GM19240 (cell line): ENCODE measurements around the gene CD180.
A peak's percentile ranks its signal among the peaks of the same experiment; 100 is the strongest.

Source experiments
- DNase-seq: peaks from one replicate; pipeline ENCODE4 v3.0.0; 2011; ENCODE audit warnings: low spot score; ENCODE audit not compliant: insufficient read length

The CD180 gene

DNA sequence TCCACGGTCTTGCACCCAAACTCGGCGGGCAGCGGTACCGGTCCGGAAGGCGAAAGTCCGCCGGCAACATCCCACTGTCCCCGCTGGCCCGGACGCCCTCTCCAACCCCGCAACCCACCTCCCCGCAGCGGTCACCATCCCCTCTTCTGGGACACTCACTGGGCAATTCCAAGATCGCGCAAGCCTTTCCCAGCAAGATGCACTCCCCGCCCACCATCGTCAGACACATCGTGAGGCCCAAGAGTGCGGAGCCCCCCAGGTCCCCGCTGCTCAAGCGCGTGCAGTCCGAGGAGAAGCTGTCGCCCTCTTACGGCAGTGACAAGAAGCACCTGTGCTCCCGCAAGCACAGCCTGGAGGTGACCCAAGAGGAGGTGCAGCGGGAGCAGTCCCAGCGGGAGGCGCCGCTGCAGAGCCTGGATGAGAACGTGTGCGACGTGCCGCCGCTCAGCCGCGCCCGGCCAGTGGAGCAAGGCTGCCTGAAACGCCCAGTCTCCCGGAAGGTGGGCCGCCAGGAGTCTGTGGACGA is 33.3 kb downstream of the CD180 start:
- DNase-seq, result no peak

DNA sequence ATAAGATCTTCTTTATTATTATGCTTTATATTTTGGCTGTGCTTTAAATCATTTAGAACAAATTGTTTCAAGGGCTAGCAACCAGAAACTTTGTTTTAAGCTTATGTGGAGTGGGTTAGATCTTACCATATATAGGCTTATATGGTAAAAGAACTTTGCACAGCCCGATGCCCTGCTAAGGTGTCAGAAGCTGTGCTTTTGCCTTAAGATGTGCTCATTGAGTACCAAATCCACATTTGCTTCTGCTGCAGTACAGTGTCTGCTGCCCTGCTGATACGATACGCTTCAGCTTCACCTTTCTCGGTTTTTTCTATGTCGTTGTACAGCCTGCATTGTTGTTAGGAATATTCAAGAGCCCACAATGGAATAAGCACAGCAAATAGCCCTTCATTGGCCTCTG is 34.8 kb downstream of the CD180 start:
- DNase-seq, result no peak

DNA sequence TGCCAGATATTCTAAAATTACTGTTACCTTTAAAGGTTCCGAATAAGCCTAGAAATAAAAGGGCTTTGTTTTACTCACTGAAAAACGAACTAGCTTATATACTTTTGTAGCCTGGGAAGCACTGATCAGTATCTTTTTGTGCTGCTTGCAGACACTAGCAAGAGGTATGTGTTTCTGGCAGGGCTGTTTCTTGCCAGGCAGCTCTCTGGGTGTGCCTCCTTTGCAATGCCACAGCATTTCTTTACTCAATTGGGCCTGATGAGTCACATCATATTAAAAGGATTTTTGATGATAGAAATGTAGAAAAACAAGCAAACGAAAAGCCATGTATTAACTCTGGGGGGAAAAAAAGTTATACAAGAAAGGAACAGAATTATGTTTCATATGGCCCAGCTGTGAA is 35.6 kb downstream of the CD180 start:
- DNase-seq, result no peak

DNA sequence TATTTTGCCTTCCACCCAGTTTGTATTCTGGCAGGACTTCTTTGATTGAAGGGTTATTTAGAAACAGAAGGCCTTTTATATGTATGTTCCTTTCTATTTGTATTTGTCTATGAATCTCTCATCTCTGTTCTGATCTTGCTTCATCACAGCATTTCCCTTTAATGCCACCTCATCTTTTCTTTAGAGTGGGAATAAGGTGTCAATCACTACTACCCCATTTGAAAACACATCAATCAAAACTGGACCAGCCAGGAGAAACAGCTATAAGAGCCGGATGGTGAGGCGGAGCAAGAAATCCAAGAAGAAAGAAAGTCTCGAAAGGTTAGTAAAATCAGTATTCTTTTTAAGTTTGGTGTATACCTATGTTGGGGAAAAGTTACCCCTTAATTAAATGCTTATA is 36.3 kb downstream of the CD180 start:
- no peak for DNase-seq

DNA sequence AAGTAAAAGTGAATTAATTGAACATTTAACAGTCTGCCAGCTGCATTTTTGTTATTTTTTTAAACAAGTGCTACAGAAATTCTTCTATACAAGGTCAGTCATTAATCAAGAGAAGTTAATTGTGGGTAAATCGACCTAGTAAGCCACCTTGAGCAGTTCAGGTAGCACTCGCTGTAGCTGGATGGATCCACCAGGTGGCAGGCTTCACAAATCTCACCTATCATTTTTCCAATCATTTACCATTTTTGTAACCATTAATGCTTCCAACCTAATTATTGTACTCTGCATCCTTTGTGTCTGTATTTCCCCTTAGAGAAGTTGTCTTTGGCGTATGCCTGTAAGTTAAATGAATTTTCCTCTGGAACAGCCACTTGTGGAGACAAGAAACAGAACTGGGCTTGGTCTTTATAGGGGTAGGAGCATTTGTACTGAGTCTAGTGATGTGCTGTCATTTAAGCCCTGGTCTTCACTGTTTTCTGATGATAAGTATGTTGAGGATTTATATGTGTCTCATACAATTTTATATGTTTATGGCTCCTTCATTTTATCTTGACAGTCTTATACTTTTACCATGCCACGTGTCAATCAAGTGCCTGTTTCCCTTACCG is 39.5 kb downstream of the CD180 start:
- DNase-seq, result peak; percentile 11

DNA sequence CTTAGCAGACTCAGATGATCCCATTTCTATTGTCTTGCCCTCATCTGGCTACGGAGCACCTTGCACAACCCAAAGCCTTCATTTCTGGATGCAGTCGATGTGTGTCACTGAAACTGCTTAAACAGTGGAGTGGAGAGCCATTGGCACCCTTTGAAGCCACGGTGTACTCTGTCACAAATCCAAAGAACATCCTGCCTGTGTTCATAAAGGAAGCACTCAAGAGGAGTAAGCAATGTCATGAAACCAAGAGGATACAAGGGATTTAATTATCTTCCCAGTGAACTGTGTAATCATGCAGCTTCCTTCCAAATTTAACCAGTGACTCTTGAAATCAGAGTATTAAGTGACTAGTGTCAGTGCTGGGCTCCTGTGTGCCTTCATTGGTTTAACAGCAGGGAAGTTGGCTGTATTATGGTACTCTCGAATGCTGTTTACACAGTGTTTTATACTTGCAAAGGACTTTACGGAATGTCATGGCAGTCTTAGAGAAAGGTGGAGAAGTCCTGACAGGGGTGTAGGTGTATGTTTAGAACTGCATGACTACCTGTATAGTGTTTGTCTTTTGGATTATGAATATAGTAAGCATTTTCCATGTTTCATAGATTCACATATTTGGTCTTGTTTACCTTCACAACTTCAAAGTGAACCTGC is 41.9 kb downstream of the CD180 start:
- no peak for DNase-seq

DNA sequence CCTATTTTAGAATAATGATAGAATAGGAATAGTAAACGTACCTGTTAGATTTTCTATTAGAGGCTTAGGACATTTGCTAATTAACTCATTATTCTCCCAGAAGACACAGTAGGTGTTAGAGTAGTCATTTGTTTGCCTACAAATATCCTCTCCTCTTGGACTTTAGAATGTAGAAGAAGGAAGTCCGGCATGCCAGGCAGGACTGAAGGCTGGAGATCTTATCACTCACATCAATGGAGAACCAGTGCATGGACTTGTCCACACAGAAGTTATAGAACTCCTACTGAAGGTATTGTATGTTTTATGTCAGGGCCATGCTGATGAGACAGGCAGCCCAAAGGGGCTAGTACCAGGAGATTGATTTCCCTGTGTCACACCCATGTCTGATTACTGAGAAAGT is 43.3 kb downstream of the CD180 start:
- no peak for DNase-seq

DNA sequence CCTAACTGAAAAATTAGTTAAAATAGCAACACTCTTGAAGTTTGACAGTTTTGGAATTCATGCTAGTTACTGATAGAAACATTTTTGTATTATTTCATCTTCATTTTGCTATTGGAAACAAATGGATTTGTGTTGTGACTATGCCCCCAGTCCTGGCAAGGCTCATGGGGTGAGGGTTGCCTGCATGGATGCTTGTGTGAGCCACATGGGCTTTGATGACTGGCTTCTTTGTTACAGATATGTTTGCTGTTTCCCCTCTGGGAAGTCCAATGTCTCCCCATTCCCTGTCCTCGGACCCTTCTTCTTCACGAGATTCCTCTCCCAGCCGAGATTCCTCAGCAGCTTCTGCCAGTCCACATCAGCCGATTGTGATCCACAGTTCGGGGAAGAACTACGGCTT is 44.2 kb downstream of the CD180 start:
- DNase-seq, result no peak

DNA sequence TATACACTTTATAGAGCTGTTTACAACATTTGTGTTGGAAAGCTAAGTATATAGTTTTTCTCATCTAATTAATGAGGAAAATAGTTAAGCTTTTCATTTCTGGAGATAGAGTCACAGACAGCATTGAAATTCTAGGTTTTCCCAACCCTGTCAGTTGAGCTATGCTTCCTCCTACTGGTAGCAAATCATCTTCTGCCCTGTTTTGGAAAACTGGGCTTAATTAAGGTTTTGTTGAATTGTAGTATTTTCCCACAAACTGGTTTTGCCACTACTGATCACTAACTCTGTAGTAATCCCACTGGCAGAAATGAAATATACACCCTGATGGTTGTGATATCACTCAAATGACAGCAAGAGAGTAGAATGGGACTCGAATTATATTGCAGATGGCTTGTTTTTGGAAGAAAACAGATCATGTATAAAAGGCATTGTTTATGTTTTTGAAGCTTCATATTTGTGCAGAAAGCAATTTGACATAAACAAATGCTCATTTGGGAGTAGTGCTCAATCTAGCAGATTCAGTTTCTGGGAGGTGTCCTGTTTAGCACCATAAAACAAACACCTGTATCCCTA is 46.6 kb downstream of the CD180 start:
- DNase-seq, result no peak

DNA sequence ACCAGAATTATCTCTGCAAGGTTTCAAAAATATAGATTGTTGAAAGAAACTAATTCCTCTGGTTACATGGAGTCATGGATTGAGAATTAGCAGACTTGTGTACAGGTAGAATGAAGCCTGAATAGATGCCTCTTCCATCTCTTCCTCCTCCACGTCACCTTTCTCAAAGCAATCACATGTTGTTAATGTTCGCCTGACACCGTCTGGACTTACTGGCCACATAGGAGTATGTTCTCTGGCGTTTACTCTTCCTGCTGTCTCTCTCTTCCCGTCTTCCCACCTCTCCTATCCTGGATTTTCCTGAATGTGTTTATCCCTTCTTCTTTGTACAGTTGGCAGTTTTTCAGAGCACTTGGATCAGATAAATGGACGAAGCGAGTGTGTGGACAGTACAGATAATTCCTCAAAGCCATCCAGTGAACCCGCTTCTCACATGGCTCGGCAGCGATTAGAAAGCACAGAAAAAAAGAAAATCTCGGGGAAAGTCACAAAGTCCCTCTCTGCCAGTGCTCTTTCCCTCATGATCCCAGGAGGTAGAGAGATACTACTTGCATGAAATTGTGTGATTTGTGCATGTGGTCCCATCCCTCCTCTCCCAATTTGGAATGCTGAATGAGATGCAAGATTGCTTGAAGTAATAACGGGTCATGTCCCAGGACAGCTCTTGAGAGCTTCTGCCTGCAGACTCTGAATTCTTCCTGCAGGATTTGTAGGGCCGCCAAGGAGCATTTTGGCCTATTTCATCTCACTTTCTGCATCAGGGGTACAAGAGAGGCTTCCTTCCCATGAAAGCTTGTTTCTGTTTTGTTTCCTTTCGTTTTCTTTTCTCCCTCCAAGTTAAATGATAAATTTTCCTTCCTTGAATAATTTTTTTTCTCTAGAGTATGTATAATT is 47.3 kb downstream of the CD180 start:
- no peak for DNase-seq

DNA sequence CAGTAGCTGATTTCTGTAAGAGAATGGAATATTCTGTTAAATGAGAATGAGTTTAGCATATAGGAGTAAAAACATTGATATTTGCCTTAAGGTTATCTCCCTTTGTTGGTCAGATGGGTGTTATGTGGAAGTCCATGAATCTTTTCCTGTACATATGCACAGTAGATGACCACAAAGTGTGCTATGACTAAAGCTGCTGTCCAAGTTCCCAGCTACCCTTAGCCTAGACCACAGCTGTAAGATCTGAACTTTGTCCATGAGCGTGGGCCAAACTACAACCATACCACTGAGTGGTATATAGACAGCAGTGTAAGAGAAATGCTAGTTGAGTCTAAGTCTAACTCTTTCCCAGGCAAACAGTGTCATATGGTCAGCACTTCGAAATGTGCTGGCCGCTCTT is 48.8 kb downstream of the CD180 start:
- no peak for DNase-seq

DNA sequence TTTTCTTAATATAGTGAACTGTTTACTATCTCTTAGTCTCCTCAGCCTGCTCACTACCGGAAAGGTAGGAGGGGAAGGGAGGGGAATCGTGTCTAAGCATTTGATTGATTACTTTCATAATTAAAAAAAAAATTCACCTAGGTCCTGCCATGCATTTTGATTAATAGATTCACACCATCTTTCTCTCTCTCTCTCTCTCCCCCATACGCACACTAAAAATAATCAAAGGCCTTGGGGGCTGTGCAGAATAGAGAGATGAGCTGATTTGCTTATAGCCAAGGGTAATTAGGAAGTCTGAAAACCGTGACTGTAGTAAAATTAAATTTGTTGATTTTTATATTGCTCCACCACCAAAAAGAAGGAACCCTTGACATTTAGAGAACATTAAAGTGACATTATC is 49.6 kb downstream of the CD180 start:
- no peak for DNase-seq

DNA sequence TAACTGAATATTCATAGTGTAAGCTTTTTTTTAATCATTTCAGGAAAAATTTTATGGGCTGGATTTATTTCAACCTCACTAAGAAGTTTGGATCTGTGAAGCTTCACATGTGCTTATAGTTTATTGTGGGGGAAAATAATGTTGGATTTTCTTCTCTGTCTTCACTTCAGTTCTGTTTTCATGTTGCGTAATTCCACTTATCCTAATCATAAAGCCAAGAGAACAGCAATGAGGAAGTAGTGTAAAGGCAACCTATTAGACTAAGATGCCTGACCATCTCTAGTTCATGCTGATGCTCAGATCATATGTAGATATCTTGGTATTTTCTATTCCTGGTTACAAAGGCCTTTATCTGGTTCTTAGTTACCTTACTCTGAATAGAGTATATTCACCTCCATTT is 50.0 kb downstream of the CD180 start:
- no peak for DNase-seq

DNA sequence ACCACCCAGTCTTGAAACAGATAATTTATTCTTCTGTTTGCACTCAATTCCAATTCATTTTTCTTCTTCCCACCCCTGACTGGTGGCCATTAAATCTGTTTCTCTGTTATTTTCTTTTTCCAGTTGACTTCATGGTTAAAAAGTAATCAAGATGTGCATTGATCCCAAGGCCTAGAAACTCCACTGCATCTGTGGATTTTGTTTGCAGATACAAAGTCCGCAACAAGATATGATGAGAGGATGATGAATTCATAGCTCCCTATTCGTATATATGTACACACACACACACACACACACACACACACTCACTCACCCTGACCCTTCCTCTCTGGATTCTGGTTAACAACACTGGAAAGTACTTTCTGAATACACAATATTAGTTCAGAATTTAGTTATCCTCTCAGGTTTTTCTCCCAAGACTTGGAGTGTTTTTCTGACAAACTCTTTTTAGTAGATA is 52.4 kb downstream of the CD180 start:
- no peak for DNase-seq

DNA sequence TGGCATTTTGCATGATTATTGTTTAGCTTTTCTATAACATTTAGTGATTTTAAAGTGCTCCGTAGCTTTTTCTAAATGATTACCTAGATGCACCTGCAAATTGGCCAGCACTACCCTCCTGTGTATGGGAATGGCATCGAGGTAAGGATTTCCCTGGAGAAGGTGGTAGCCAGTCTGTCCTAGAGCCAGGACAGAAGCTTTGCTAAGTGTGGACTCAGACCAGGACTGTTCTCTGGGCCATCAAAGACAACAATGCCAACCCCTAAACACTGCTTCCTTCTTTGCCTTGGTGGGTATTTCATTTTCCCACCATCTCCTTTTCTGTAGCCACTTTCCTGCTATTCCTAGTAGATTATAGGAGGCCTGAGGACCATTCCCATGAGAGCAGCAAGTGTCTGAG is 53.0 kb downstream of the CD180 start:
- no peak for DNase-seq

DNA sequence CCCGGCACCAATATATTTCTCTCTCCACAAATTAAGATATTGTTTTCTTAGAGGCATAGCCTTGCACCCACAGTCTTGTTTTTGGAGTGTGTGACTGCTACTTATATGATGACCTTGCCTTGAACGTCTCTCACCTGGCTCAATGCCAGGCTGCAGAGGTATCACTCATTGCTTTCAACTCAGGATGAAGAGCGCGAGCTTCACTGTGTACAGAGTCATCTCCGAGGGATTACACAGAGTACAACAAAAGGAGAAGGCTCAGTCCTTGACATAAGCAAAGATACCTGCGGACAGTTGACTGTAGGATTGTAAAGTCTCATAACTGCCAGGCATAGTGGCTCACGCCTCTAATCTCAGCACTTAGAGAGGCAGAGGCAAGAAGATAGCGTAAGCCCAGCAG is 53.8 kb downstream of the CD180 start:
- no peak for DNase-seq

DNA sequence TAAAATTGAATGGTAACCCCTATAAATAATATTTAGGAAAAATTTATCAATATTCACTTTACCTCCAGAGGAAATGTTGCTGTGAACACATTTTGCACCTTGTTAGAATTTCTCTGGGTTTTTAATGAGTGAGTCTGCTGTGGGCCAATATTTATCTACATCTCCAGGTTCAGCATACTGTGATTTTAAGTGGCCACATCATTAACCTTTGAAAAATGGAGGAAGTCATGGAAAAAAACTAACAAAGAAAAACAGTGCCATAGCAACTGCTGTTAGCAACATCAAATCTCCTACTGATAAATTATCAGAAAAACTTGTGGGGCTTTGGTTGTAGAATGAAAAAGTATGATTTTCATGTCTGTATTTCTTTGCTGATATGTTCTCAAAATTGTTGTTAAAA is 55.0 kb downstream of the CD180 start:
- no peak for DNase-seq

DNA sequence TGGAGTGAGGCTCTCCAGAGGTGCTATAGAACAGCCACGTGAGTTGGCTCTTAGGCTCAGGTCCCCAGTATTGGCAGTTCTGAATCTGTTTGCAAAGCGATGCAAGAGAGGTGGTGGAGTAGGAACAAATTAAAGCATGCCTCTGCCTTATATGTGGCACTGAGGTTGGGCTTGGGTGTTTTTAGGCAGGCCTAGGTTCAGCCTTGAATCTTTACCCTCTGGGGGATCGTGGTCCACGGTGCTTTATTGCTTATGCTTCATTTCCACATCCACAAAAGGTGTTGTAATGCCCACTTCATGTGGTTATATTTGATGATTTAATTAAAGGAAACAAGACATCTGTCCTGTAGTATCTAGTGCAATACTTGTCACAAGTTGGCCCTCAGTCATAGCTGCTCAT is 56.2 kb downstream of the CD180 start:
- no peak for DNase-seq

DNA sequence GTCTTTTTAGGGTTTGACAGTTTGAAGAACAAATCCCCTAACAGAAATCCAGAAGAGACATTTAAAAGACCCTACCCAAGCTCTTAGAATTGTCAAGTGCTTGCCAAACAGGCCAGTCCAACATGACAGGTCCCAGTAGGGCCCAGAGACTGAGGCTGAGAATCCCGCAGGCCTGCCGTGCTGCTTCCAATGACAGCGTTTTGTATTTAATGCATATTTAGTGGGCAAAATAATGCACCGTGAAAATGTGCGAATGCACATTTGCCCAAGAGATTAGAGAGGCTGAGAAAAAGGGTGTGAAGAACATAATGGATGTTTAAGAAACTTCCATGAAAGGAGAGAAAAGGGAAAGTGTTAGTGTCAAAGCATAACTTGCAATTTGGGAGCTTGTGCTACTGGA is 57.6 kb downstream of the CD180 start:
- DNase-seq, result no peak

DNA sequence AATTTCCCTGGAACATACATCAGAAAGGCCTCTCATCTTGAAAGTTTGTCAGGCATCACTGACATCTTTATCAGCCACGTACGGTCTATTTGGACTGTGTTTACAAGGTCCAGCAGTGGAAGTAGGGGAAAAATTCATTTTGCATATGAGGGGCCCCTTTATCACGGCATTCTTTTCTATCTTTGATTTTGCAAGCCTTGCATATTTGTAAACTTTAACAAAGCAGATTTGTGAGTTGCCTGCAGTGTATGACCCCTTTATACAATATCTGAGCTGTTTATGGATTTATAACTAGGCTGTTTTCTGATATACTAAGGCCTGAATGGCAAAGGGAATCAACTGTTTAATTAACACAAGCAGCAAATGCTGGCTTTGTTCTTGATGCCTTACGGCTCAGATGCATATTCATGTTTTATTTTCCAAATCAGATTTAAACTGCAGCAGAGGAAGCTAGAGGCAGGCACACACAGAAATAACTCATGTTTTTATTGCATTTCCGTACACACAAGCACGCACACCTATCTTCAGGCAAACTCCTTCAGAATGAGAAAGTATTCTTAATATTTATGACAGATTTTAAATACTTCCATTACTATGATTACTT is 61.1 kb downstream of the CD180 start:
- no peak for DNase-seq

DNA sequence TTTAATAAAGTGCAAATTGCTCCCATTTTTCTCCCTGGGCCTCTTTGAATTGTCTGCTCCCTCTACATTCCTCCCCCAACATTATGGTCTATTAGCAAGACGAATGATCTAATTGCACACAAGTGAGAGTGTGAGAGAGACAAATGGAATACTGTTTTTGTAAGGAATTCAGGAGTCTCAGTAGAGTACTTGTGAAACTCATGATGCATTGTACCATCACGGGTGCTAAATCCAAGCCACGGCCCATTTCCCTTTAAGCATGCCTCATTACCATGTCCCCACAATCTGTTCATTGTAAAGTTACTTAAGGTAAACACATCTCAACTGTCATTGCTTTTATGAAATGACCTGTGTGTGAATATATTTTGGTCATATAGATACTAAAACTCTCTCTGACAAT is 62.8 kb downstream of the CD180 start:
- no peak for DNase-seq

DNA sequence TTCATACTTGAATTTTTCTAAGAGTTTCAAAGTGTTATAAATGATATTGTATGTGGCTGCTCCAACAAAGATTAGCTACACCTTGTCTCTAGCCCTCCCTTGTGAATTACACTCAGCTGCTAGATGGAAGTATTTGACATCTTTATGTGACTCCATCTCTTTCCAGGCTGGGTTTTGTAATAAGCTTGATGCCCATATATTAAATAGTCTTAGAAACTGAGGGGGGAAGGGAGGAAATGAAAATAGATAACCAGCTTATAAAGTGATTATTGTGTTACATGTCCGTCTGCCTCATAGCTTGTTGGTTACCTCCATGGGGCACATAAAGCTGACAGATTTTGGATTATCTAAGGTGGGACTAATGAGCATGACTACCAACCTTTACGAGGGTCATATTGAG is 63.4 kb downstream of the CD180 start:
- DNase-seq, result no peak
